ENCODE results near the gene GLYR1.

Gene GLYR1

DNA sequence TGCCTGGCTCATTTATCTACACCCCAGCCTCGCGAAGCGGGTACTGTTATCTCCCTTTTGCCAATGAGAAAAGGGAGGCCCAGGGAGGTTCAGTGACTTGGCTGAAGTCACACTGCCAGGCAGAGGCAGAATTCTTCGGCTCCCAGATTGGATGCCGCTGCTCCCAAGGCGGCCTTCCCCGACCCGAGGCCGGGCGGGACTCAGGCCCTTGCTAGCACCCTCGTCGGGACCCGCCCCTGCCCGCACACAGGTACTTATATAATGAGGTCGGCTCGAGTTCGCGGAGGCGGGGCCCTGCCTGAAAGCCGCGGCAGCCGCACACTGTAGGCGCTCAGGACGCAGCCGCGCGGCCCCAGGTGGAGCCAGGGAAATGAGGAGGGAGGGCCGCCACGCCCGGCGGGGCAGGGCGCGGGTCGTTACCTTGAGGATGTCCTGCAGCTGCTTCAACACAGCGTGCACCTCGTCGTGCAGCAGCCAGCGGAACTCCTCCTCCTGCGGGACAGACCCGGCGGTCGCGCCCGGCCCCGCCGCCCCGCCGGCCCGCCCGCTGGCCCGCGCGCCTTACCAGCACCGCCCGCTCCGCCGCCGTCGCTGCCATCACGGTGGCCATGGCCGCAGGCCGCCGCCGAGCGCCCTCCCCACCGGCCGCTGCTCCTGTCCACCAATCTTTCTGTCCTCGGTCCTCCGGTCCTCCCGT is 45.0 kb downstream of the GLYR1 start, which contains the start of gene ROGDI:
Gene ROGDI, minus strand, starts transcription at position 672 of the 697 bp plus-strand sequence. Its CDS starts 62 bp downstream, at position 610.
- TF ChIP-seq YY1 (IDR thresholded peaks at IDR 0.05; ENCODE audit: low read depth): 0 out of 2 replicates have a peak, but pooled peaks have one; percentile 35
- no peak; the same call in 1 of the 2 replicates for TF ChIP-seq TAF1 (IDR thresholded peaks at IDR 0.05; ENCODE audit: low read depth)
- peak; percentile 51 for TF ChIP-seq MAX (IDR thresholded peaks at IDR 0.05)
- TF ChIP-seq NFIC (IDR thresholded peaks at IDR 0.05): no peak

DNA sequence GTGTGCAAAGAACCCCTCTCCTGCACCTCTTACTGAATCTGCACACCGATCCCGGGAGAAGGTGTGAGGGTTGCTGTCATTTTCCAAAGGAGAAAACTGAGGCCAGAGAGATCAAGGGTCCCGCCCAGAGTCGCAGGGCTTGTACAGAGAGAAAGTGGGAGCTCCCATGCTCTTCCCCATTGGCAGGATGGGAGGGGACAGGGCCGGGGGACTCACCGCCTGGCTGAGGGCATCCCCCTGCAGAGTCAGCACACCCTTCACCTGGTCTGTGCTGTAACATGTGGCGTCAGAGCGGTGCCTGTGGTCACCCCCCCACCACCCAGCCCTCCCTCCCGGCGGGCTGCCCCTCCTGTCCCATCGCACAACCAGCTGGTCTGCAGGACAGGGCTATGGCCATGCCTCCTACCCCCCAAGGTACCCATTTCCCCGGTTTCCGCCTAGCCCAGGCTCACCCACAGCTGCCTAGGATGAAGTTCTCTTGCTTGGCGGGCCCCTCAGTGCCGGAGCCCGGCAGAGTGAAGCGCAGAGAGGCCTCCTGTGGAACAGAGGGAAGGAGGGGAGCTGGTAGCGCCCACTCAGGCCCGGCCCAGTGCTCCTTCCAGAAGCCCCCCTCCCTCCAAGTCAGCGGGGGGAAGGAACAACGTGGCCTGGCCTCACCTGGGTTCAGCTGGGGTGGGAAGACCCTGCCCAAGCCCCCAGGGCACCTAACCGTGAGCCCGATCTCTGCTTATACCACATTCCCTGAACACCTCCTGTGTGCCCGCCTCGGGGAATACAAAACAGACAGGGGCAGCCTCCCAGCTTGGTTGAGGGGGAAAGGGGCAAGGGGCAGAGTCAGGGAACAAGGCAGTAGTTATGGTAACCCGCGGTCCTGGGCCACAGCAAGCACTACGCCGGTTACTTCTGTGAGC is 45.8 kb downstream of the GLYR1 start:
- 0 out of 2 replicates have a peak, but pooled peaks have one; percentile 39 for TF ChIP-seq ZBTB7A (IDR thresholded peaks at IDR 0.05; ENCODE audit: low read depth)
- TF ChIP-seq NFIC (IDR thresholded peaks at IDR 0.05): no peak
- no peak for TF ChIP-seq EP300 (IDR thresholded peaks at IDR 0.05; ENCODE audit: borderline replicate concordance)

DNA sequence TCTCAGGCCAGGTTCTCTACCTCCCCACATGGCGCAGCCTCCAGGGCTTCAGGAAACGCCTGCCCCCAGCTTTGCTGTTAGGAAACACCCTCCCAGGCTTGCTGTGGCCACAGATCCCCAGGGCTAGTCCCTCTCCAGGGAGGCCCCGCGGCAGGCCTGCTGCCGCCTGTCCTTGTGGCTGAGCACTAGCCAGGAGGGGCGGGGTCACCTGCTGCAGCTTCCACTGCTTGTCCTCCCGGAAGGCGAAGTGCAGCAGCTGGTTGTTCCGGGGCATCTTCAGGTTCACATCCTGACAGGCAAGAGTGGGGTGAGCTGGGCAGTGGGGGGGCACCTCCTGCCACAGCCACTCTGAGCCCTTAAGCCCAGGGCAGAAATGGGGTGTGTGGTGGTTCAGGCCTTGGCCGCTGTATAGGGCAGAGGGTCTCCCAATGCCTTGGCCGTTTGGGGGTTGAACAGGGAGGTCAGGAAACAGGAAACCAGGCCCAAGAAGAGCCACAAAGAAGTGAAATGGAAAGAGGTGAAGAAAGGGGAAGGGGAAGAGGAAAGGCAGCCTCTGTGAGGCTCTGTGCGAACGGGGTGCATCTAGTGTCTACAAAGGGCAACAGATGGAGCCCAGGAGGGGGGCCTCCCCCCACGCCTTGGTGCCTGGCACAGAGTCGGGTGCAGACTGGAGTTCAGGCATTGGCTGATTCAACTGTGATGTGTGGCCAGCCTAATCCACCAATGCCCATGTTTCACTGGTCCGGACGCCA is 46.6 kb downstream of the GLYR1 start:
- TF ChIP-seq MAX (IDR thresholded peaks at IDR 0.05) (no peak), CREB1 (IDR thresholded peaks at IDR 0.05; ENCODE audit: low read depth) (no peak), ZBTB7A (IDR thresholded peaks at IDR 0.05; ENCODE audit: low read depth) (no peak), EP300 (IDR thresholded peaks at IDR 0.05; ENCODE audit: borderline replicate concordance) (no peak), RAD21 (IDR thresholded peaks at IDR 0.05; ENCODE audit: low read depth) (no peak), TCF12 (IDR thresholded peaks at IDR 0.05; ENCODE audit: low read depth) (no peak), TAF1 (IDR thresholded peaks at IDR 0.05; ENCODE audit: low read depth) (no peak), NFIC (IDR thresholded peaks at IDR 0.05) (no peak), CEBPB (IDR thresholded peaks at IDR 0.05) (no peak), YY1 (IDR thresholded peaks at IDR 0.05; ENCODE audit: low read depth) (no peak), TEAD4 (IDR thresholded peaks at IDR 0.05) (no peak)
- TF ChIP-seq, protein P1, sequence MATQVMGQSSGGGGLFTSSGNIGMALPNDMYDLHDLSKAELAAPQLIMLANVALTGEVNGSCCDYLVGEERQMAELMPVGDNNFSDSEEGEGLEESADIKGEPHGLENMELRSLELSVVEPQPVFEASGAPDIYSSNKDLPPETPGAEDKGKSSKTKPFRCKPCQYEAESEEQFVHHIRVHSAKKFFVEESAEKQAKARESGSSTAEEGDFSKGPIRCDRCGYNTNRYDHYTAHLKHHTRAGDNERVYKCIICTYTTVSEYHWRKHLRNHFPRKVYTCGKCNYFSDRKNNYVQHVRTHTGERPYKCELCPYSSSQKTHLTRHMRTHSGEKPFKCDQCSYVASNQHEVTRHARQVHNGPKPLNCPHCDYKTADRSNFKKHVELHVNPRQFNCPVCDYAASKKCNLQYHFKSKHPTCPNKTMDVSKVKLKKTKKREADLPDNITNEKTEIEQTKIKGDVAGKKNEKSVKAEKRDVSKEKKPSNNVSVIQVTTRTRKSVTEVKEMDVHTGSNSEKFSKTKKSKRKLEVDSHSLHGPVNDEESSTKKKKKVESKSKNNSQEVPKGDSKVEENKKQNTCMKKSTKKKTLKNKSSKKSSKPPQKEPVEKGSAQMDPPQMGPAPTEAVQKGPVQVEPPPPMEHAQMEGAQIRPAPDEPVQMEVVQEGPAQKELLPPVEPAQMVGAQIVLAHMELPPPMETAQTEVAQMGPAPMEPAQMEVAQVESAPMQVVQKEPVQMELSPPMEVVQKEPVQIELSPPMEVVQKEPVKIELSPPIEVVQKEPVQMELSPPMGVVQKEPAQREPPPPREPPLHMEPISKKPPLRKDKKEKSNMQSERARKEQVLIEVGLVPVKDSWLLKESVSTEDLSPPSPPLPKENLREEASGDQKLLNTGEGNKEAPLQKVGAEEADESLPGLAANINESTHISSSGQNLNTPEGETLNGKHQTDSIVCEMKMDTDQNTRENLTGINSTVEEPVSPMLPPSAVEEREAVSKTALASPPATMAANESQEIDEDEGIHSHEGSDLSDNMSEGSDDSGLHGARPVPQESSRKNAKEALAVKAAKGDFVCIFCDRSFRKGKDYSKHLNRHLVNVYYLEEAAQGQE (IDR thresholded peaks at IDR 0.05; ENCODE audit: low read depth): no peak
- TF ChIP-seq, protein P2, sequence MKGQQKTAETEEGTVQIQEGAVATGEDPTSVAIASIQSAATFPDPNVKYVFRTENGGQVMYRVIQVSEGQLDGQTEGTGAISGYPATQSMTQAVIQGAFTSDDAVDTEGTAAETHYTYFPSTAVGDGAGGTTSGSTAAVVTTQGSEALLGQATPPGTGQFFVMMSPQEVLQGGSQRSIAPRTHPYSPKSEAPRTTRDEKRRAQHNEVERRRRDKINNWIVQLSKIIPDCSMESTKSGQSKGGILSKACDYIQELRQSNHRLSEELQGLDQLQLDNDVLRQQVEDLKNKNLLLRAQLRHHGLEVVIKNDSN (IDR thresholded peaks at IDR 0.05): no peak

GRCh38 chr16:4799171-4799855 is 47.8 kb downstream of the GLYR1 start:
- TF ChIP-seq NFIC (IDR thresholded peaks at IDR 0.05) (no peak), TEAD4 (IDR thresholded peaks at IDR 0.05) (no peak), MAX (IDR thresholded peaks at IDR 0.05) (no peak), ZBTB7A (IDR thresholded peaks at IDR 0.05; ENCODE audit: low read depth) (no peak), TAF1 (IDR thresholded peaks at IDR 0.05; ENCODE audit: low read depth) (no peak), FOXM1 (IDR thresholded peaks at IDR 0.05; ENCODE audit: borderline replicate concordance, low read depth) (no peak), RAD21 (IDR thresholded peaks at IDR 0.05; ENCODE audit: low read depth) (no peak), CREB1 (IDR thresholded peaks at IDR 0.05; ENCODE audit: low read depth) (no peak), EP300 (IDR thresholded peaks at IDR 0.05; ENCODE audit: borderline replicate concordance) (no peak), CEBPB (IDR thresholded peaks at IDR 0.05) (no peak), YY1 (IDR thresholded peaks at IDR 0.05; ENCODE audit: low read depth) (no peak)
- TF ChIP-seq, protein P2 (IDR thresholded peaks at IDR 0.05): no peak

DNA sequence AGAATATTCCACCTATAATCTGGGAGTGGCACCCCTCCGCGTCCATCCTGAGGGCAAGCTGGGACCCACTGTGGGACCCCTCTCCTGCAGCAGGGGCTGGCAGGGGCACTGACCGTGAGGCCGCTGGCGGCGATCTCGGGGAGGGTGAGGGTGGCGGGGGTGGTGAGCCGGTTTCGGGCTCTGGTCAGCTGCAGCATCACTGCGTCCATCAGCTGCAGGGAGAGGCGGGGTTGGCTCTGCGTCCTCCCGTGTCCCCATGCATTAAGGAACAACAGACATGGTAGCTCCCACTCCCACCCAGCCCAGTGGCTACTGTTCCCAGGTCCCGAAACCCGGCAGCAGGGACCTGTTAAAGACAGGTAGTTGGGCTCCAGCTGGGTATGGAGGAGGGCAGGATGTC is 48.6 kb downstream of the GLYR1 start:
- TF ChIP-seq NFIC (IDR thresholded peaks at IDR 0.05) (no peak), CREB1 (IDR thresholded peaks at IDR 0.05; ENCODE audit: low read depth) (no peak), RAD21 (IDR thresholded peaks at IDR 0.05; ENCODE audit: low read depth) (no peak)
- TF ChIP-seq, protein P1 (IDR thresholded peaks at IDR 0.05; ENCODE audit: low read depth): no peak

Data from Ishikawa (cell line).